A549 (cell line): ENCODE data around the gene HMOX1. TPM values are rescaled to one million over a fixed set of nuclear protein-coding genes. Genes with fewer than 3 reads are reported as not detected.

Experiments used
- ATAC-seq, 2 experiments: fragments of 200-7000 bp in 1 of 2; fragments of >200 bp in 1 of 2; cut with Nextera tagmentation in 1 of 2; cut with Tn5 transposase in 1 of 2; 3 replicates each; pipeline versions ENCODE4 v1.8.0 to v1.9.1; 2018 to 2020; ENCODE audit warnings: mild to moderate bottlenecking in 1 of 2, moderate library complexity in 1 of 2
- CTCF ChIA-PET: fragments of 300-600 bp; sonication (Branson Sonifier 250); formaldehyde crosslinking; extraction: SDS; loops from one replicate; lab custom pipeline; 2021; ENCODE audit warnings: antibody characterized with exemption, inconsistent platforms; lab: Yijun Ruan, JAX
- POLR2A ChIA-PET: fragments of 350-600 bp; formaldehyde crosslinking; extraction: SDS; loops from one replicate; lab custom pipeline; 2021; ENCODE audit warnings: antibody characterized with exemption, inconsistent platforms; lab: Yijun Ruan, JAX
- DNase-seq, 2 experiments: peaks; one replicate each; pipeline versions ENCODE4 v3.0.0 to v3.0.0-alpha.2; 2011 to 2016; ENCODE audit warnings: low read depth in 1 of 2, low spot score in 1 of 2
- FAIRE-seq: peaks from 2 replicates; lab custom pipeline; 2011; peaks lifted over from hg19 to GRCh38; lab: Jason Lieb, UNC
- H3K27ac ChIP-seq, 2 experiments: fragments of >200 bp; sonication (Bioruptor Twin); formaldehyde crosslinking; 3 replicates each; pipeline ENCODE4 v1.5.1; 2016 to 2017
- H3K4me1 ChIP-seq: fragments of >200 bp; sonication (Bioruptor Twin); formaldehyde crosslinking; 3 replicates; pipeline ENCODE4 v1.6.1; 2016
- H3K4me2 ChIP-seq: fragments of >200 bp; sonication (Bioruptor Twin); formaldehyde crosslinking; 3 replicates; pipeline ENCODE4 v1.6.1; 2016
- H3K4me3 ChIP-seq: fragments of >200 bp; sonication (Bioruptor Twin); formaldehyde crosslinking; 3 replicates; pipeline ENCODE4 v1.5.1; 2016
- H3K9me3 ChIP-seq: fragments of >200 bp; sonication (Bioruptor Twin); formaldehyde crosslinking; 3 replicates; pipeline ENCODE4 v1.6.1; 2016
- CEBPB ChIP-seq, 2 experiments: fragments of >200 bp in 1 of 2; sonication (Bioruptor Twin) in 1 of 2; formaldehyde crosslinking in 1 of 2; IDR thresholded peaks; 2 replicates each; pipeline ENCODE4 v1.6.1; 2012 to 2016
- EHF ChIP-seq: fragments of 250-450 bp; sonication (Bioruptor Pico); IDR thresholded peaks from 2 replicates; pipeline ENCODE4 v1.5.0; 2020; ENCODE audit warnings: mild to moderate bottlenecking
- FOSL2 ChIP-seq, 2 experiments: fragments of 450-650 bp in 1 of 2; fragments of >200 bp in 1 of 2; sonication (Bioruptor Twin) in 1 of 2; formaldehyde crosslinking; IDR thresholded peaks; 2 replicates each; pipeline versions ENCODE4 v1.5.0 to v1.6.1; 2016 to 2020; ENCODE audit warnings: mild to moderate bottlenecking in 1 of 2, moderate library complexity in 1 of 2
- HDAC2 ChIP-seq: fragments of 200-600 bp; sonication (generic); IDR thresholded peaks from 2 replicates; pipeline ENCODE4 v1.6.1; 2016
- HOXB5 ChIP-seq: fragments of 250-450 bp; sonication (Bioruptor Pico); IDR thresholded peaks from 2 replicates; pipeline ENCODE4 v1.5.0; 2020; ENCODE audit warnings: mild to moderate bottlenecking, moderate library complexity
- KDM1A ChIP-seq: fragments of 200-600 bp; sonication (generic); IDR thresholded peaks from 2 replicates; pipeline ENCODE4 v1.6.1; 2016; ENCODE audit warnings: low read depth, mild to moderate bottlenecking
- NR3C1 ChIP-seq: fragments of >200 bp; sonication (Bioruptor Twin); formaldehyde crosslinking; IDR thresholded peaks from 3 replicates; pipeline ENCODE4 v1.6.1; 2017
- POLR2AphosphoS2 ChIP-seq: conservative IDR thresholded peaks from 2 replicates; pipeline ENCODE4 v1.6.1; 2012; ENCODE audit warnings: low read length, improper control_type of control experiment, inconsistent platforms
- RFX5 ChIP-seq: fragments of 450-650 bp; IDR thresholded peaks from 2 replicates; pipeline ENCODE4 v1.7.1; 2014; ENCODE audit warnings: antibody characterized with exemption, mild to moderate bottlenecking, moderate library complexity
- SREBF2 ChIP-seq: fragments of 450-650 bp; IDR thresholded peaks from 2 replicates; pipeline ENCODE4 v1.6.1; 2014; ENCODE audit warnings: mild to moderate bottlenecking, moderate library complexity
- WGBS: methylation state at CpG from one replicate; pipeline ENCODE4 v1.1.6; 2017; ENCODE audit errors: missing lambda C conversion rate; 5-methylcytosine and 5-hydroxymethylcytosine counted together
- polyA plus RNA-seq, 4 experiments: library from polyadenylated mRNA; depleted of rRNA in 3 of 4; stranded (reverse); fragments of >200 nt; fragmentation: RNase III in 1 of 4; extraction: RNeasy Plus Mini Kit Qiagen cat#74134 plus additional on column Dnase treatment in 1 of 4; gene quantifications; 2 replicates in 3 of 4; 3 replicates in 1 of 4; pipeline ENCODE4 v1.2.3, GENCODE V29; 2011 to 2017
- TF ChIP-seq, protein P1 (sequence below): fragments of 200-600 bp; sonication (generic); IDR thresholded peaks from 2 replicates; pipeline ENCODE4 v1.6.1; 2016; ENCODE audit warnings: antibody characterized with exemption, mild to moderate bottlenecking, moderate library complexity
- TF ChIP-seq, protein P2 (sequence below): fragments of 150-350 bp; IDR thresholded peaks from 2 replicates; pipeline ENCODE4 v1.6.1; 2014; ENCODE audit warnings: low read depth, mild to moderate bottlenecking, low read length
- TF ChIP-seq, protein P3 (sequence below): fragments of 250-450 bp; sonication (Bioruptor Pico); IDR thresholded peaks from 2 replicates; pipeline ENCODE4 v1.5.0; 2021; ENCODE audit warnings: mild to moderate bottlenecking, moderate library complexity, borderline replicate concordance

Gene HMOX1
- polyA plus RNA-seq, 2 of the 4 experiments (the other 2 are of a cell fraction) = 97.7 to 506 TPM

DNA sequence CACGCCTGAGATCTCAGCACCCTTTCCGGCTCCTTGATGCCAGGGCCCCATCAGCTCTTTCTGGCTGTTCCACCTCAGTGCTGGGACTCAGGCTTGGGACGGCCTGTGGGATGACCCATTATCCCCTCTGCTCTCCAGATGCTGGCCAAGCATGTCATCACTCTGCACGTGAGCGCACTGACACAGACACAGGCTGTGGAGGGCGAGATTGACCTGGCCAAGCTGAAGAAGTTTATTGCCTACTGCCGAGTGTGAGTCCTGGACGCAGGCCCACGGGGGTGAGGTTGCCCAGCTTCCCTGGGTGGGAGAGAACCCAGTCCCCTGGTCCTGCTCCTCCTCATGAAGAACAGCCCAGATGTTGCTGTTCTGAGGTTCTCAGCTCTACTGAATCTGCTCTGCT, 36.7 kb downstream of the HMOX1 start:
- no peak overlapping the region for H3K4me3 ChIP-seq
- ATAC-seq (peak in 1 of 2 experiments; percentile 12; a peak in 3 of 6 replicates), FAIRE-seq (no peak), DNase-seq (no peak)
- ChIA-PET CTCF (interaction anchor here (0.9 to 1.1 kb wide), 3 partner anchors 13 to 648 kb away, joined by 3 to 4 read pairs (median 3); no protein-coding TSS in a partner anchor), POLR2A (no interaction called here)
- peaks cover 17% of the 10 kb centered on the region for H3K4me1 ChIP-seq
- peak overlapping the region; percentile 46 to 80; a peak in 5 of 6 replicates for H3K27ac ChIP-seq
- WGBS = 89% methylated on average over 8 of the region's 9 CpGs
- H3K4me2 ChIP-seq = peak overlapping the region; percentile 57
- H3K9me3 ChIP-seq = no peaks in the 10 kb centered on the region
- TF ChIP-seq, protein P1, sequence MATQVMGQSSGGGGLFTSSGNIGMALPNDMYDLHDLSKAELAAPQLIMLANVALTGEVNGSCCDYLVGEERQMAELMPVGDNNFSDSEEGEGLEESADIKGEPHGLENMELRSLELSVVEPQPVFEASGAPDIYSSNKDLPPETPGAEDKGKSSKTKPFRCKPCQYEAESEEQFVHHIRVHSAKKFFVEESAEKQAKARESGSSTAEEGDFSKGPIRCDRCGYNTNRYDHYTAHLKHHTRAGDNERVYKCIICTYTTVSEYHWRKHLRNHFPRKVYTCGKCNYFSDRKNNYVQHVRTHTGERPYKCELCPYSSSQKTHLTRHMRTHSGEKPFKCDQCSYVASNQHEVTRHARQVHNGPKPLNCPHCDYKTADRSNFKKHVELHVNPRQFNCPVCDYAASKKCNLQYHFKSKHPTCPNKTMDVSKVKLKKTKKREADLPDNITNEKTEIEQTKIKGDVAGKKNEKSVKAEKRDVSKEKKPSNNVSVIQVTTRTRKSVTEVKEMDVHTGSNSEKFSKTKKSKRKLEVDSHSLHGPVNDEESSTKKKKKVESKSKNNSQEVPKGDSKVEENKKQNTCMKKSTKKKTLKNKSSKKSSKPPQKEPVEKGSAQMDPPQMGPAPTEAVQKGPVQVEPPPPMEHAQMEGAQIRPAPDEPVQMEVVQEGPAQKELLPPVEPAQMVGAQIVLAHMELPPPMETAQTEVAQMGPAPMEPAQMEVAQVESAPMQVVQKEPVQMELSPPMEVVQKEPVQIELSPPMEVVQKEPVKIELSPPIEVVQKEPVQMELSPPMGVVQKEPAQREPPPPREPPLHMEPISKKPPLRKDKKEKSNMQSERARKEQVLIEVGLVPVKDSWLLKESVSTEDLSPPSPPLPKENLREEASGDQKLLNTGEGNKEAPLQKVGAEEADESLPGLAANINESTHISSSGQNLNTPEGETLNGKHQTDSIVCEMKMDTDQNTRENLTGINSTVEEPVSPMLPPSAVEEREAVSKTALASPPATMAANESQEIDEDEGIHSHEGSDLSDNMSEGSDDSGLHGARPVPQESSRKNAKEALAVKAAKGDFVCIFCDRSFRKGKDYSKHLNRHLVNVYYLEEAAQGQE = no peak
- TF ChIP-seq NR3C1 (no peak), HDAC2 (no peak), EHF (no peak), POLR2AphosphoS2 (no peak), KDM1A (no peak)
- TF ChIP-seq, protein P2, sequence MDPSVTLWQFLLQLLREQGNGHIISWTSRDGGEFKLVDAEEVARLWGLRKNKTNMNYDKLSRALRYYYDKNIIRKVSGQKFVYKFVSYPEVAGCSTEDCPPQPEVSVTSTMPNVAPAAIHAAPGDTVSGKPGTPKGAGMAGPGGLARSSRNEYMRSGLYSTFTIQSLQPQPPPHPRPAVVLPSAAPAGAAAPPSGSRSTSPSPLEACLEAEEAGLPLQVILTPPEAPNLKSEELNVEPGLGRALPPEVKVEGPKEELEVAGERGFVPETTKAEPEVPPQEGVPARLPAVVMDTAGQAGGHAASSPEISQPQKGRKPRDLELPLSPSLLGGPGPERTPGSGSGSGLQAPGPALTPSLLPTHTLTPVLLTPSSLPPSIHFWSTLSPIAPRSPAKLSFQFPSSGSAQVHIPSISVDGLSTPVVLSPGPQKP = no peak
- TF ChIP-seq, all 56 proteins: peak for 0

DNA sequence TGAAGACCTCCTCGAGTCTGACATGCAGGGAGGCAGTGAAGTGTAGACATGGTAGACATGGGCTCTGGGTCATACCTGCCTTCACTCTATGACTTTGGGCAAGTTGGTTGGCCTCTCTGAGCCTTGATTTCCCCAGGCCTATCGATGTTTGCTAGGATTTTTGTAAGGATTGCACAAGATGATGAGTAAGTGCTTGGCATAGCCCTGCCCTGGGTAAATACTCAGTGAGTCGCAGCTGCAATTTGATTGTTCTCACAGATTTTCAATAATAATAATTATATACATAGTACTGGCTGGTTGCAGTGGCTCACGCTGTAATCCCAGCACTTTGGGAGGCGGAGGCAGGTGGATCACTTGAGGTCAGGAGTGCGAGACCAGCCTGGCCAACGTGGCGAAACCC, 37.2 kb downstream of the HMOX1 start:
- no peaks in the 10 kb centered on the region for H3K9me3 ChIP-seq
- TF ChIP-seq SREBF2 = no peak
- no peak for TF ChIP-seq FOSL2 (IDR thresholded peaks at IDR 0.05)
- peak; percentile 44; the same call in 1 of the 2 replicates for TF ChIP-seq FOSL2 (CRISPR knock-in tag; IDR thresholded peaks at IDR 0.05)
- no peak for TF ChIP-seq RFX5
- peak in 1 of 2 experiments; percentile 84; a peak in 3 of 4 replicates for TF ChIP-seq CEBPB (IDR thresholded peaks at IDR 0.05)
- TF ChIP-seq, all 56 proteins: peak for 2
- FAIRE-seq (no peak), DNase-seq (no peak), ATAC-seq (peak in 1 of 2 experiments; percentile 40; a peak in 3 of 6 replicates)
- POLR2A ChIA-PET = no interaction called here
- no peak overlapping the region for H3K4me3 ChIP-seq
- WGBS = 50% methylated on average over 8 of the region's 8 CpGs
- H3K4me1 ChIP-seq = peaks cover 17% of the 10 kb centered on the region
- peak overlapping the region; percentile 57 for H3K4me2 ChIP-seq
- CTCF ChIA-PET = interaction anchor here (0.6 to 4.5 kb wide), 4 partner anchors 10 to 648 kb away, joined by 3 to 32 read pairs (median 4); no protein-coding TSS in a partner anchor
- H3K27ac ChIP-seq = peak overlapping the region; percentile 46 to 80; a peak in 5 of 6 replicates

DNA sequence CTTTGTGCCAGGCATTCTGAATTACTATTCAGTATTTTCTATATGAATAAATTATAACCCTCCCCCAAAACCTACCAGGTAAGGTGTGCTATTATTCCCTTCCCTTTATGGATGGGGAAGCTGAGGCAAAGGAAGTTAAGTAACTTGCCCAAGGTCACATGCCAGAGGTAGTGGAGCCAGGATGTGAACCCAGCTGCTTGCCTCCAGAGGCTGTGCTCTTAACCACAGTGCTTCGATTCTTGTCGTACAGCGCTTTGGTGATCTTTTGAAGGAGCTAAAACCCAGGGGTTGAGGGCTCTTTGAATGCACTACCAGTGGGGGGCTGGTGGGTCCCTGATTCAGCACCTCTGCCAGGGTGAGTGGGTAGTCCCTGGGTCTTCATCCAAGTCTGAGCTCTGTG, 37.8 kb downstream of the HMOX1 start:
- TF ChIP-seq, protein P3, sequence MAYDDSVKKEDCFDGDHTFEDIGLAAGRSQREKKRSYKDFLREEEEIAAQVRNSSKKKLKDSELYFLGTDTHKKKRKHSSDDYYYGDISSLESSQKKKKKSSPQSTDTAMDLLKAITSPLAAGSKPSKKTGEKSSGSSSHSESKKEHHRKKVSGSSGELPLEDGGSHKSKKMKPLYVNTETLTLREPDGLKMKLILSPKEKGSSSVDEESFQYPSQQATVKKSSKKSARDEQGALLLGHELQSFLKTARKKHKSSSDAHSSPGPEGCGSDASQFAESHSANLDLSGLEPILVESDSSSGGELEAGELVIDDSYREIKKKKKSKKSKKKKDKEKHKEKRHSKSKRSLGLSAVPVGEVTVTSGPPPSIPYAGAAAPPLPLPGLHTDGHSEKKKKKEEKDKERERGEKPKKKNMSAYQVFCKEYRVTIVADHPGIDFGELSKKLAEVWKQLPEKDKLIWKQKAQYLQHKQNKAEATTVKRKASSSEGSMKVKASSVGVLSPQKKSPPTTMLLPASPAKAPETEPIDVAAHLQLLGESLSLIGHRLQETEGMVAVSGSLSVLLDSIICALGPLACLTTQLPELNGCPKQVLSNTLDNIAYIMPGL = no peak
- TF ChIP-seq HOXB5 = no peak
- FAIRE-seq = no peak
- POLR2A ChIA-PET = interaction anchor here (0.6 kb wide), 1 partner anchor 21 kb away, joined by 3 read pairs; no protein-coding TSS in a partner anchor
- Histone ChIP-seq H3K9me3 (no peaks in the 10 kb centered on the region), H3K27ac (peak overlapping the region in 1 of 2 experiments; percentile 80; a peak in 4 of 6 replicates), H3K4me2 (no peak overlapping the region; the same call in 2 of the 3 replicates), H3K4me3 (no peak overlapping the region), H3K4me1 (peaks cover 17% of the 10 kb centered on the region)
- CTCF ChIA-PET = interaction anchor here (0.6 to 4.5 kb wide), 5 partner anchors 9 to 647 kb away, joined by 3 to 32 read pairs (median 3); no protein-coding TSS in a partner anchor
- 96% methylated on average over 3 of the region's 3 CpGs for WGBS
- ATAC-seq = no peak
- DNase-seq = no peak
